ENCODE results near the gene ECPAS.

GRCh38 chr9:111386386-111386785, 97.8 kb downstream of the ECPAS start:
- TF ChIP-seq, protein P1, sequence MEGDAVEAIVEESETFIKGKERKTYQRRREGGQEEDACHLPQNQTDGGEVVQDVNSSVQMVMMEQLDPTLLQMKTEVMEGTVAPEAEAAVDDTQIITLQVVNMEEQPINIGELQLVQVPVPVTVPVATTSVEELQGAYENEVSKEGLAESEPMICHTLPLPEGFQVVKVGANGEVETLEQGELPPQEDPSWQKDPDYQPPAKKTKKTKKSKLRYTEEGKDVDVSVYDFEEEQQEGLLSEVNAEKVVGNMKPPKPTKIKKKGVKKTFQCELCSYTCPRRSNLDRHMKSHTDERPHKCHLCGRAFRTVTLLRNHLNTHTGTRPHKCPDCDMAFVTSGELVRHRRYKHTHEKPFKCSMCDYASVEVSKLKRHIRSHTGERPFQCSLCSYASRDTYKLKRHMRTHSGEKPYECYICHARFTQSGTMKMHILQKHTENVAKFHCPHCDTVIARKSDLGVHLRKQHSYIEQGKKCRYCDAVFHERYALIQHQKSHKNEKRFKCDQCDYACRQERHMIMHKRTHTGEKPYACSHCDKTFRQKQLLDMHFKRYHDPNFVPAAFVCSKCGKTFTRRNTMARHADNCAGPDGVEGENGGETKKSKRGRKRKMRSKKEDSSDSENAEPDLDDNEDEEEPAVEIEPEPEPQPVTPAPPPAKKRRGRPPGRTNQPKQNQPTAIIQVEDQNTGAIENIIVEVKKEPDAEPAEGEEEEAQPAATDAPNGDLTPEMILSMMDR (IDR thresholded peaks at IDR 0.05; ENCODE audit: low read depth, low read length), result no peak
- TF ChIP-seq EZH2phosphoT487 (IDR thresholded peaks at IDR 0.05; ENCODE audit: low read depth), result no peak

Data from OCI-LY3 (cell line).